PC-3 (cell line): ENCODE data around the gene KLF11. TPM values are rescaled to one million over a fixed set of nuclear protein-coding genes. Genes with fewer than 3 reads are reported as not detected.

ENCODE experiments used
- ATAC-seq: fragments of 200-7000 bp; cut with Tn5 transposase; 2 replicates; pipeline ENCODE4 v1.9.1; 2020; ENCODE audit warnings: mild to moderate bottlenecking, moderate library complexity
- BruUV-seq: library from RNA; stranded (reverse); fragments of 400-500 nt; replicated peaks from 2 replicates; lab custom pipeline; 2021; lab: Mats Ljungman, UMichigan
- CTCF ChIA-PET: fragments of 300-600 bp; sonication (Branson Sonifier 250); formaldehyde crosslinking; loops from one replicate; lab custom pipeline; 2022; ENCODE audit warnings: antibody characterized with exemption; lab: Charles Lee
- POLR2A ChIA-PET: fragments of 300-600 bp; sonication (Branson Sonifier 250); formaldehyde crosslinking; loops from one replicate; lab custom pipeline; 2022; ENCODE audit warnings: antibody characterized with exemption; ENCODE audit not compliant: unreplicated experiment; lab: Charles Lee
- DNase-seq: peaks from one replicate; pipeline ENCODE4 v3.0.0-alpha.2; 2015
- H2AFZ ChIP-seq: fragments of 300-600 bp; sonication (generic); 2 replicates; pipeline ENCODE4 v1.6.0; 2016; ENCODE audit warnings: antibody characterized with exemption, low read length
- H3F3A ChIP-seq: fragments of 300-600 bp; sonication (generic); one replicate; pipeline ENCODE4 v1.6.0; 2017; ENCODE audit warnings: antibody characterized with exemption, low read length, control low read depth, mild to moderate bottlenecking; ENCODE audit not compliant: unreplicated experiment
- H3K27ac ChIP-seq: fragments of 300-600 bp; sonication (generic); 2 replicates; pipeline ENCODE4 v1.5.1; 2016; ENCODE audit warnings: mild to moderate bottlenecking, low read length
- H3K27me3 ChIP-seq: fragments of 300-600 bp; sonication (generic); 2 replicates; pipeline ENCODE4 v1.6.1; 2016; ENCODE audit warnings: low read length, mixed read lengths
- H3K36me3 ChIP-seq: fragments of 300-600 bp; sonication (generic); 2 replicates; pipeline ENCODE4 v1.6.1; 2016; ENCODE audit warnings: low read depth, mixed run types, low read length, mixed read lengths
- H3K4me1 ChIP-seq: fragments of 300-600 bp; sonication (generic); 2 replicates; pipeline ENCODE4 v1.5.1; 2016; ENCODE audit warnings: low read length; ENCODE audit not compliant: insufficient read depth
- H3K4me2 ChIP-seq: fragments of 300-600 bp; sonication (generic); 2 replicates; pipeline ENCODE4 v1.6.0; 2016; ENCODE audit warnings: low read length
- H3K4me3 ChIP-seq: fragments of 300-600 bp; sonication (generic); 2 replicates; pipeline ENCODE4 v1.5.1; 2016; ENCODE audit warnings: mild to moderate bottlenecking, low read length, mixed read lengths
- H3K79me2 ChIP-seq: fragments of 300-600 bp; sonication (generic); 2 replicates; pipeline ENCODE4 v1.6.1; 2017; ENCODE audit warnings: low read length, mixed read lengths
- H3K9ac ChIP-seq: fragments of 300-600 bp; sonication (generic); 2 replicates; pipeline ENCODE4 v1.6.0; 2016; ENCODE audit warnings: mild to moderate bottlenecking, low read length
- H3K9me2 ChIP-seq: fragments of 300-600 bp; sonication (generic); replicated peaks from 2 replicates; pipeline ENCODE4 v1.6.1; 2016; ENCODE audit warnings: mixed run types, low read length, mixed read lengths
- H3K9me3 ChIP-seq: fragments of 300-600 bp; sonication (generic); 2 replicates; pipeline ENCODE4 v1.6.1; 2016; ENCODE audit warnings: low read length, mixed read lengths
- H4K20me1 ChIP-seq: fragments of 300-600 bp; sonication (generic); 2 replicates; pipeline ENCODE4 v1.6.1; 2016; ENCODE audit warnings: low read length, mixed read lengths
- EZH2 ChIP-seq: fragments of 300-600 bp; sonication (generic); IDR thresholded peaks from one replicate; pipeline ENCODE4 v1.6.1; 2017; ENCODE audit warnings: antibody characterized with exemption, mild to moderate bottlenecking, low read length; ENCODE audit not compliant: unreplicated experiment
- EZH2phosphoT487 ChIP-seq: fragments of 300-600 bp; sonication (generic); IDR thresholded peaks from 2 replicates; pipeline ENCODE4 v1.6.1; 2018; ENCODE audit warnings: mild to moderate bottlenecking, antibody characterized with exemption, low read length, borderline replicate concordance
- intact Hi-C: fragments of 100-400 bp; cut with micrococcal nuclease; formaldehyde crosslinking; loops from 2 replicates; pipeline ENCODE4 v1.9.0; 2023
- total RNA-seq: library from RNA; depleted of rRNA; stranded (reverse); fragments of >200 nt; gene quantifications from 2 replicates; pipeline ENCODE4 v1.2.3, GENCODE V29; 2014
- TF ChIP-seq, protein P1 (sequence below): fragments of 300-600 bp; sonication (generic); conservative IDR thresholded peaks from 2 replicates; pipeline ENCODE4 v1.5.1; 2017; ENCODE audit warnings: antibody characterized with exemption, low read depth, mild to moderate bottlenecking, low read length

KLF11 gene
- total RNA-seq, 1 experiment from 2014 or later, result 13.4 TPM

DNA sequence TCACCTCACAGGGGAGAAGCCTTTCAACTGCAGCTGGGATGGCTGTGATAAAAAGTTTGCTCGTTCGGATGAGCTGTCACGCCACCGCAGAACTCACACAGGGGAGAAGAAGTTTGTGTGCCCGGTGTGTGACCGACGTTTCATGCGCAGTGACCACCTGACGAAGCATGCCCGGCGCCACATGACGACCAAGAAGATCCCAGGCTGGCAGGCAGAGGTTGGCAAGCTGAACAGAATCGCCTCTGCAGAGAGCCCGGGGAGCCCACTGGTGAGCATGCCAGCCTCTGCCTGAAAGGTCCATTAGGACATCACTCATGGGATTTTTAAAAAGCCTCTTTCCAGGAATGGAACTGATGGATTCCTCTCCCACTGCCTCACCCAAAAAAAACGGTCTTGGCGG lies 8.9 kb downstream of the KLF11 start:
- no peaks in the 10 kb centered on the region for H3K27me3 ChIP-seq
- no peaks in the 10 kb centered on the region for H3F3A ChIP-seq
- H2AFZ ChIP-seq, result no peak overlapping the region
- no peak for TF ChIP-seq EZH2phosphoT487
- TF ChIP-seq, protein P1, sequence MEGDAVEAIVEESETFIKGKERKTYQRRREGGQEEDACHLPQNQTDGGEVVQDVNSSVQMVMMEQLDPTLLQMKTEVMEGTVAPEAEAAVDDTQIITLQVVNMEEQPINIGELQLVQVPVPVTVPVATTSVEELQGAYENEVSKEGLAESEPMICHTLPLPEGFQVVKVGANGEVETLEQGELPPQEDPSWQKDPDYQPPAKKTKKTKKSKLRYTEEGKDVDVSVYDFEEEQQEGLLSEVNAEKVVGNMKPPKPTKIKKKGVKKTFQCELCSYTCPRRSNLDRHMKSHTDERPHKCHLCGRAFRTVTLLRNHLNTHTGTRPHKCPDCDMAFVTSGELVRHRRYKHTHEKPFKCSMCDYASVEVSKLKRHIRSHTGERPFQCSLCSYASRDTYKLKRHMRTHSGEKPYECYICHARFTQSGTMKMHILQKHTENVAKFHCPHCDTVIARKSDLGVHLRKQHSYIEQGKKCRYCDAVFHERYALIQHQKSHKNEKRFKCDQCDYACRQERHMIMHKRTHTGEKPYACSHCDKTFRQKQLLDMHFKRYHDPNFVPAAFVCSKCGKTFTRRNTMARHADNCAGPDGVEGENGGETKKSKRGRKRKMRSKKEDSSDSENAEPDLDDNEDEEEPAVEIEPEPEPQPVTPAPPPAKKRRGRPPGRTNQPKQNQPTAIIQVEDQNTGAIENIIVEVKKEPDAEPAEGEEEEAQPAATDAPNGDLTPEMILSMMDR, result no peak
- no peak for TF ChIP-seq EZH2
- H3K4me2 ChIP-seq, result no peak overlapping the region
- ATAC-seq, result no peak
- ChIA-PET POLR2A (no interaction called here), CTCF (no interaction called here)
- no peak overlapping the region for H3K4me3 ChIP-seq
- 0 out of 2 replicates have a peak, but pooled peaks cover 6% of the 10 kb centered on the region for H3K79me2 ChIP-seq
- no peak for DNase-seq
- H3K9me3 ChIP-seq, result no peaks in the 10 kb centered on the region
- H3K36me3 ChIP-seq, result peaks cover 32% of the 10 kb centered on the region
- H3K9ac ChIP-seq, result no peak overlapping the region
- H3K4me1 ChIP-seq, result no peaks in the 10 kb centered on the region
- intact Hi-C loops, result no loop called here
- H3K9me2 ChIP-seq, result no peaks in the 10 kb centered on the region
- H3K27ac ChIP-seq, result no peak overlapping the region
- no TSS peak for BruUV-seq
- H4K20me1 ChIP-seq, result no peaks in the 10 kb centered on the region

DNA sequence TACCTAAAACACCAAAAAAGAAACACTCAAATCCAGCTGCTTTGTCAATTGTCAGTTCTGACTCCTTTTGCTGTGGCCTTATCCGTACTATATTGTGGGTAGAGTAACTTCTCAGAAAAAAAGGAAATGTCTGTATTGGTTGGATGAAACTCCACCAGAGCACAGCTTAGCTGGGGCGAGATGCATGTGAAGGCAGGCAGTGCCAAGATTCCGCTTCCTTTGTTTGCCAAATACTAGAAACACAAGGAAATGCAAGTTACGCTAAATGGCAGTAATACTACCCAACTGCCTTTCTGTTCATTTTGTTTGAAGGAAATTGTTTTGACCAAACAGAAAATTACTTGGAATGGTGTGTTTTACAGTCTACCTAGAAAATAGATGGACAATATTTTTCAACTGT lies 10.0 kb downstream of the KLF11 start:
- Histone ChIP-seq H3K79me2 (0 out of 2 replicates have a peak, but pooled peaks cover 6% of the 10 kb centered on the region), H3K9me2 (no peaks in the 10 kb centered on the region), H2AFZ (no peak overlapping the region), H3K4me3 (no peak overlapping the region), H3K4me1 (no peaks in the 10 kb centered on the region), H3K4me2 (no peak overlapping the region), H3F3A (no peaks in the 10 kb centered on the region), H3K9ac (no peak overlapping the region), H3K27ac (no peak overlapping the region), H4K20me1 (no peaks in the 10 kb centered on the region), H3K9me3 (no peaks in the 10 kb centered on the region), H3K36me3 (peaks cover 26% of the 10 kb centered on the region), H3K27me3 (no peaks in the 10 kb centered on the region)
- DNase-seq (no peak), ATAC-seq (no peak)
- CTCF ChIA-PET, result interaction anchor here (0.5 kb wide), 1 partner anchor 58 kb away, joined by 7 read pairs; no protein-coding TSS in a partner anchor
- POLR2A ChIA-PET, result no interaction called here
- intact Hi-C loops, result no loop called here
- TF ChIP-seq EZH2phosphoT487 (no peak), EZH2 (no peak)
- TF ChIP-seq, protein P1, result no peak
- no TSS peak for BruUV-seq

DNA sequence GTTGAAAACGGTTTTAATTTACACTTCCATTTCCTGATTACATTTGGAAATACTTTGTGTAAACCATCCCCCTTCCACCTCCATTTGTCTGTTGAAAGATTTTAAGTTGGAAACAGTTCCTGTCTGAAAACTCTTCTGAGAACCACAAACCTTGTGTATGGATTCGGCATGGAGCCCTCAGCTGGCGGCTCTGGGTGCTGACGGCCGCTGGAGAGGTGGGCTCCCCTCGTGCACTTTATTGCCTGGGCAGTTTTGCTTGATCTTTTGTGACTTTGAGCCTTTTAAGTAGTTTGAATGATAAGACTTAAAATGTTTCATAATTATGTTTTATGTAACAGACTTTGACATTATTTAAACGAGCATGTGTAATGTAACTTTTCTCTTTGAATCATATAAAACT lies 11.1 kb downstream of the KLF11 start:
- no peaks in the 10 kb centered on the region for H3K27me3 ChIP-seq
- H4K20me1 ChIP-seq, result no peaks in the 10 kb centered on the region
- H3K9me2 ChIP-seq, result no peaks in the 10 kb centered on the region
- H3K4me2 ChIP-seq, result no peak overlapping the region
- no peak overlapping the region for H3K27ac ChIP-seq
- ATAC-seq, result no peak
- no peaks in the 10 kb centered on the region for H3F3A ChIP-seq
- no peak overlapping the region for H3K9ac ChIP-seq
- no peak overlapping the region for H3K4me3 ChIP-seq
- DNase-seq, result no peak
- H3K79me2 ChIP-seq, result 0 out of 2 replicates have a peak, but pooled peaks cover 5% of the 10 kb centered on the region
- BruUV-seq, result no TSS peak
- POLR2A ChIA-PET, result no interaction called here
- no peak for TF ChIP-seq EZH2phosphoT487
- TF ChIP-seq, protein P1, result no peak
- no peak for TF ChIP-seq EZH2
- no peaks in the 10 kb centered on the region for H3K4me1 ChIP-seq
- no peaks in the 10 kb centered on the region for H3K9me3 ChIP-seq
- intact Hi-C loops, result no loop called here
- H3K36me3 ChIP-seq, result peaks cover 20% of the 10 kb centered on the region
- CTCF ChIA-PET, result no interaction called here
- no peak overlapping the region for H2AFZ ChIP-seq
